ENCODE measurements around the gene DRG1.

DNA sequence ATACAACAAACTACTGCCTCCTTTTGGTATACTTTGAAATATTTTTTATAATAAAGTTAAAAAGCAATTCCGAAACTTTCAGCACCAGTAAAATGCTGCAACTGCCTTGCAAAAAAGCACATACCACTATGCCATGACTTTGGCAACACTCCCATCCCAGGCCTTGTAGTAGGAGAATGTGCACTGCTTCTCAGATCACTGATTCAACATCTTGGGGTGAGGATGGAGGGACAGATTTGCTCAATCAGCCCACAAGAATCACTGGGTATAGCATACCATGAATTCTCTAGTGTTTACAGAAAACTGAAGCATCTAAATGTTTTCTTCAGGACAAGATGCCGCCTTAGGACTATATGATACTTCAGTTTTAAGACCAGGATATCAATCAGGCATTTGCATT, 75.3 kb downstream of the DRG1 start:
- TF ChIP-seq CTCF (IDR thresholded peaks at IDR 0.05; ENCODE audit: low read depth, low read length) (no peak), EZH2phosphoT487 (IDR thresholded peaks at IDR 0.05; ENCODE audit: low read depth) (no peak)
